ENCODE data around the gene CCR7. TPM values are rescaled to one million over a fixed set of nuclear protein-coding genes. Genes with fewer than 3 reads are reported as not detected.

The CCR7 gene
- total and polyA plus RNA-seq, 2 of the 4 experiments (the other 2 are of a cell fraction): 0.14 to 0.36 TPM

DNA sequence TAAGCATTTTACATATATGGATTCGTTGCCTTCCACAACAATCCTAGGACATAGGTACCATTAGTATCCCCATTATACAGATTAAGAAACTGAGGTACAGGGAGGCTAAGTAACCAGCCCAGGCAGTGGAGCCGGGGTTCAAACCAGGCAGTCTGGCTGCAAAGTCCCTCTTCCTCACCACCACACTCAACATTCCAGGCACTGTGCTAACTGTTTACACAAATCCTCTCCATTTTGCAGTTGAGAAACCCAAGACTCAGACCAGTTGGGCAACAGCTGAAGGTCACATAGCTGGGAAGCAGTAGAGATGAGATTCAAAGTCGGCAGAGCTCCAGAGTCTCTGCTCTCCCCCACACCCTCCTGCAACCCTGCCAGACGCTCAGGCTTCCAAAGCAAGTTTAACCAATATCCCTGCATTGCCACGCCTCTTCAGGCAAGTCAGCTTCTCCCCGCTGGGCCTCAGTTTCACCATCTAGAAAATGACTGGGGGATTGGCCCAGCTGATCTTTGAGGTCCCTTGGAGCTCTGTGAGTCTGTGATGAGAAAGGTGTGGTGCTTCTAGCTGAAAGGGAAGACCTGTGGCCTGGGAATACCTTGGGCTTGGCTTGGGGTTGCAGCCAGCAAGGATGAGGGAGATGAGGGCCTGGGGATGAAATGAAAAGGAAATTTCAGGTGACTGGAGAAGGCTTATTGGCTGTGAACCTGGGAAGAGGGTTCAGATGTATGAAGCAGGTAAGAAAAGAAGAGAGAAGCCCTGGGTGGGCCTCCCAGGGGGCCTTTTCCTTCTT, 14.0 kb downstream of the CCR7 start:
- no CpG with 5 or more reads among the region's 6 CpGs for WGBS, 2 experiments (ENCODE audit: extremely low coverage in 2 of 2, insufficient read length in 1 of 2)
- DNase-seq: peak; percentile 100
- H3K27ac ChIP-seq (ENCODE audit: insufficient read depth, low read length): peak overlapping the region; percentile 98
- peaks cover 12 to 53% of the 10 kb centered on the region in 2 experiments; a peak in 3 of 4 replicates for H3K79me1 ChIP-seq (ENCODE audit: low read depth in 1 of 2, low read length in 2 of 2)
- H3K23ac ChIP-seq (ENCODE audit: low read depth, low read length): peak overlapping the region; percentile 98
- H2AFZ ChIP-seq (replicated peaks; ENCODE audit: low read length, poor library complexity): peak overlapping the region; percentile 47
- peak overlapping the region; percentile 99 for H2AK5ac ChIP-seq (ENCODE audit: low read depth, low read length)
- peak overlapping the region; percentile 100 for H4K91ac ChIP-seq (ENCODE audit: insufficient read depth, low read depth, low read length)
- peak overlapping the region; percentile 76 for H3K9ac ChIP-seq (ENCODE audit: low read depth, low read length)
- H2BK120ac ChIP-seq (ENCODE audit: low read depth, low read length): peak overlapping the region; percentile 100
- H3K14ac ChIP-seq (replicated peaks; ENCODE audit: low read depth, low read length): peak overlapping the region; percentile 99
- peak overlapping the region; percentile 100 for H3K4ac ChIP-seq (ENCODE audit: low read depth, low read length)
- no peaks in the 10 kb centered on the region for H4K20me1 ChIP-seq (ENCODE audit: insufficient read depth, low read length)
- ChIA-PET POLR2A (ENCODE audit: unreplicated experiment) (interaction anchor here (1.0 to 1.6 kb wide), 4 partner anchors 9 to 107 kb away, joined by 3 to 5 read pairs (median 4); no protein-coding TSS in a partner anchor), CTCF (interaction anchor here (0.6 to 2.0 kb wide), 3 partner anchors 18 to 234 kb away, joined by 3 to 16 read pairs (median 8); no protein-coding TSS in a partner anchor)
- H3K9me1 ChIP-seq (ENCODE audit: insufficient read depth, low read length): peaks cover 46% of the 10 kb centered on the region
- H4K8ac ChIP-seq (ENCODE audit: low read depth in 2 of 2, low read length in 2 of 2): peak overlapping the region; percentile 89 to 97
- no peaks in the 10 kb centered on the region for H3K9me3 ChIP-seq (ENCODE audit: control insufficient read depth, insufficient read depth, low read length)
- H2BK15ac ChIP-seq (ENCODE audit: low read depth, low read length): peak overlapping the region; percentile 100; the same call in 2 of the 3 replicates
- no peaks in the 10 kb centered on the region for H3K27me3 ChIP-seq (ENCODE audit: control insufficient read depth, insufficient read depth, low read length)
- ATAC-seq (ENCODE audit: low read depth): peak; percentile 64
- H2BK20ac ChIP-seq (ENCODE audit: low read depth, low read length): peak overlapping the region; percentile 100
- dilution Hi-C loops (cut with HindIII; ENCODE audit: low sequenced_read_pairs, unreplicated experiment) (no loop called here), intact Hi-C loops (cut with micrococcal nuclease) (loop anchor here (1.0 kb wide), 1 partner anchor 9 kb away; no protein-coding TSS in a partner anchor), in situ Hi-C loops (cut with MboI; ENCODE audit: low sequenced_read_pairs) (no loop called here)
- peak overlapping the region; percentile 100 for H3K18ac ChIP-seq (ENCODE audit: low read depth, low read length)
- H3K56ac ChIP-seq (ENCODE audit: extremely low read depth, insufficient read depth, low read length): peak overlapping the region; percentile 99
- BruUV-seq (replicated peaks): no TSS peak
- peak overlapping the region; percentile 100 for H2BK5ac ChIP-seq (ENCODE audit: low read depth, low read length, poor library complexity, severe bottlenecking)
- H3K4me2 ChIP-seq (ENCODE audit: low read depth, low read length): peak overlapping the region; percentile 5; the same call in 1 of the 2 replicates
- H2AK9ac ChIP-seq (replicated peaks; ENCODE audit: low read depth, low read length, poor library complexity): peak overlapping the region; percentile 97
- H3K36me3 ChIP-seq (ENCODE audit: control insufficient read depth, insufficient read depth, low read length): no peaks in the 10 kb centered on the region
- H3K4me1 ChIP-seq (ENCODE audit: control insufficient read depth, insufficient read depth, low read length): peaks cover 57% of the 10 kb centered on the region
- H4K5ac ChIP-seq (ENCODE audit: low read depth, low read length): peak overlapping the region; percentile 100
- no peak overlapping the region for H3K4me3 ChIP-seq (ENCODE audit: insufficient read depth, low read depth, low read length)
- TF ChIP-seq RFX5 (IDR thresholded peaks at IDR 0.05; ENCODE audit: low read depth, low read length): no peak; the same call in 1 of the 2 replicates
- TF ChIP-seq USF2 (IDR thresholded peaks at IDR 0.05; ENCODE audit: low read depth, low read length): no peak
- TF ChIP-seq POLR2A (IDR thresholded peaks at IDR 0.05; ENCODE audit: low read depth, low read length): no peak; the same call in 1 of the 2 replicates
- TF ChIP-seq MAFK (IDR thresholded peaks at IDR 0.05; ENCODE audit: low read depth, low read length): no peak
- TF ChIP-seq MXI1 (IDR thresholded peaks at IDR 0.05; ENCODE audit: borderline replicate concordance, low read depth, low read length): no peak
- peak; percentile 58; the same call in 1 of the 2 replicates for TF ChIP-seq BHLHE40 (IDR thresholded peaks at IDR 0.05; ENCODE audit: low read depth, low read length)
- TF ChIP-seq CHD1 (IDR thresholded peaks at IDR 0.05; ENCODE audit: low read depth, low read length): peak; percentile 27; the same call in 1 of the 2 replicates
- no peak; the same call in 1 of the 2 replicates for TF ChIP-seq NFE2L2 (IDR thresholded peaks at IDR 0.05; ENCODE audit: low read depth, low read length)
- no peak; the same call in 1 of the 2 replicates for TF ChIP-seq RAD21 (IDR thresholded peaks at IDR 0.05; ENCODE audit: low read length)
- TF ChIP-seq CTCF (conservative IDR thresholded peaks at IDR 0.05; ENCODE audit: low read depth, low read length): no peak
- peak; percentile 25; the same call in 1 of the 2 replicates for TF ChIP-seq SMC3 (IDR thresholded peaks at IDR 0.05; ENCODE audit: low read depth, low read length)
- TF ChIP-seq, protein P1, sequence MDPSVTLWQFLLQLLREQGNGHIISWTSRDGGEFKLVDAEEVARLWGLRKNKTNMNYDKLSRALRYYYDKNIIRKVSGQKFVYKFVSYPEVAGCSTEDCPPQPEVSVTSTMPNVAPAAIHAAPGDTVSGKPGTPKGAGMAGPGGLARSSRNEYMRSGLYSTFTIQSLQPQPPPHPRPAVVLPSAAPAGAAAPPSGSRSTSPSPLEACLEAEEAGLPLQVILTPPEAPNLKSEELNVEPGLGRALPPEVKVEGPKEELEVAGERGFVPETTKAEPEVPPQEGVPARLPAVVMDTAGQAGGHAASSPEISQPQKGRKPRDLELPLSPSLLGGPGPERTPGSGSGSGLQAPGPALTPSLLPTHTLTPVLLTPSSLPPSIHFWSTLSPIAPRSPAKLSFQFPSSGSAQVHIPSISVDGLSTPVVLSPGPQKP (IDR thresholded peaks at IDR 0.05; ENCODE audit: borderline replicate concordance, low read depth, low read length): no peak
- peak; percentile 56 for TF ChIP-seq MAZ (IDR thresholded peaks at IDR 0.05; ENCODE audit: borderline replicate concordance, low read depth, low read length)

Data from IMR-90 (cell line).